ENCODE results near the gene NT5C2.

- no peak for TF ChIP-seq CTCF (IDR thresholded peaks at IDR 0.05)
- TF ChIP-seq EZH2 (IDR thresholded peaks at IDR 0.05; ENCODE audit: borderline replicate concordance, insufficient read depth, low read depth, low read length, poor library complexity, severe bottlenecking), result no peak
Measured at GRCh38 chr10:103111031-103111917, 81.8 kb downstream of the NT5C2 start.

Data from B cell (primary cell).